ENCODE measurements around the gene SDHA.
"Not testable (repeated sequence)": the region's sequence is repeated elsewhere in the genome, so short reads cannot be mapped to it uniquely, and the experiment has no call there.

SDHA gene

DNA sequence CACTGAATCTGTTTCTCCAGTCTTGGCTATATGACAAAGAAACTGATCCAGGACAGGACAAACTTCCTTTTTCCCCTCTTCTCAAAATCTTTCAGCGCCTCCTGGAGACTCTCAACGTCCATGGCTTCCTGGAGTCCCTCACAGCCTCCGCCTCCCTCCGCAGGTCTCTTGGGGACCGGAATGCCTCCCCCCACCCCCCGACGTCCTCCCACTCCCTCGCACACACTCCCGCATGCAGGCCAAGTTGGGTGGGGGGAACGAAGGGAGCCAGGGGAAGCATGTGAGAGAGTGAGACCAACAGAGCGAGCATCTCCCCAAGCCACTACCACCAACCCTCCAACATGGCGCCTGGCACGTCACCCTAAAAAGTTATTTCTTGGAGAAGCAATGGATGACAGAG lies 72.1 kb downstream of the SDHA start:
- H3K9ac ChIP-seq (ENCODE audit: low read length); H3K9me3 ChIP-seq (ENCODE audit: control insufficient read depth, low read length); H3K4me1 ChIP-seq (ENCODE audit: control insufficient read depth, insufficient read depth, low read length); H3K36me3 ChIP-seq (ENCODE audit: control insufficient read depth, insufficient read depth, low read length); H3K4me3 ChIP-seq (ENCODE audit: low read length); H3K27me3 ChIP-seq (ENCODE audit: control insufficient read depth, insufficient read depth, low read length): not testable (repeated sequence)

DNA sequence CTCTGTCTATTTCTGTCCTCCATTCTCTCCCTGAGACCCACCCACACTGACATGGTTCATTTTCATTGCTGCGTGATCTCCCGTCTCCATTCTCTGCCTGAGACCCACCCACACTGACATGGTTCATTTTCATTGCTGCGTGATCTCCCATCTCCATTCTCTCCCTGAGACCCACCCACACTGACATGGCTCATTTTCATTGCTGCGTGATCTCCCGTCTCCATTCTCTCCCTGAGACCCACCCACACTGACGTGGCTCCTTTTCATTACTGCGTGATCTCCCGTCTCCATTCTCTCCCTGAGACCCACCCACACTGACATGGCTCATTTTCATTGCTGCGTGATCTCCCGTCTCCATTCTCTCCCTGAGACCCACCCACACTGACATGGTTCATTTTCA lies 73.2 kb downstream of the SDHA start:
- not testable (repeated sequence) for H3K9me3 ChIP-seq (ENCODE audit: control insufficient read depth, low read length); H3K4me3 ChIP-seq (ENCODE audit: low read length); H3K36me3 ChIP-seq (ENCODE audit: control insufficient read depth, insufficient read depth, low read length); H3K9ac ChIP-seq (ENCODE audit: low read length); H3K27me3 ChIP-seq (ENCODE audit: control insufficient read depth, insufficient read depth, low read length); H3K4me1 ChIP-seq (ENCODE audit: control insufficient read depth, insufficient read depth, low read length)

DNA sequence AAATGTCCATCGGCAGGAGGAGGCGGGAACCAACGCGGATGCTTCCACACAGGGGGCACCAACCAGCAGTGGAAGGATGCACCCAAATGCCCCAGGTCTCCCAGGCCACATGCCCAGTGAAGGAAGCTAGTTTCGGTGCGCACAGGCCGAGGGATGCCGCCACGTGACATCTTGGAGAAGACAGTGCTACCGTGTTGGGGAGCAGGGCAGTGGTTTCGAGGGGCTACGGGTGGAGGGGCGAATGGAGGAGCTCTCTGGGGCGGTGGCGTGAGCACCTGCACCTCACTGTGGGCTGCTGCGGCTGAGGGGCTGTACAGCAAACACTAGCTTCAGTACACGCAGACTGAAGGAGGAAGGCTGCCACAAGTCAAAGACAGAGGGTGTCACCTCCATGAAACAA lies 76.7 kb downstream of the SDHA start:
- not testable (repeated sequence) for H3K36me3 ChIP-seq (ENCODE audit: control insufficient read depth, insufficient read depth, low read length); H3K9ac ChIP-seq (ENCODE audit: low read length); H3K27me3 ChIP-seq (ENCODE audit: control insufficient read depth, insufficient read depth, low read length); H3K9me3 ChIP-seq (ENCODE audit: control insufficient read depth, low read length); H3K4me1 ChIP-seq (ENCODE audit: control insufficient read depth, insufficient read depth, low read length); H3K4me3 ChIP-seq (ENCODE audit: low read length)

DNA sequence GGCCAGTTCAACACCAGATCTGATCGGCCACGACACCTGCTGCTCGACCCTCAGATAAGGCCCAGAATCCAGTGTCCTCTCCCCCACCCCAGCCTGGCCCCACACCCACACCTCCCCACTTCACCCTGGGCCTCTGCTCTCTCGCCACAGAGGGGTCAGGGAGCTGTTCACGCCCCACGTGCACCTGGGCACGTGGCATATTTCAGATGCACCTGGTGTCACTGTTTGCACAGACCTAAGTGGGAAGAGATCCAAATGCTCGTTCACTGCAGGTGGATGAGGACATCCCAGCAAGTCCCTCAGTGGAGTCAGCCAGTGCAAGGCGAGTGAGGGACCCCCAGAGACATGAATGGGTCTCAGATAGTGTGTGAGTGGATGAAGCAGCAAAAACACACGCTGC lies 78.1 kb downstream of the SDHA start:
- H3K4me1 ChIP-seq (ENCODE audit: control insufficient read depth, insufficient read depth, low read length); H3K4me3 ChIP-seq (ENCODE audit: low read length); H3K9me3 ChIP-seq (ENCODE audit: control insufficient read depth, low read length); H3K36me3 ChIP-seq (ENCODE audit: control insufficient read depth, insufficient read depth, low read length); H3K9ac ChIP-seq (ENCODE audit: low read length); H3K27me3 ChIP-seq (ENCODE audit: control insufficient read depth, insufficient read depth, low read length): not testable (repeated sequence)

DNA sequence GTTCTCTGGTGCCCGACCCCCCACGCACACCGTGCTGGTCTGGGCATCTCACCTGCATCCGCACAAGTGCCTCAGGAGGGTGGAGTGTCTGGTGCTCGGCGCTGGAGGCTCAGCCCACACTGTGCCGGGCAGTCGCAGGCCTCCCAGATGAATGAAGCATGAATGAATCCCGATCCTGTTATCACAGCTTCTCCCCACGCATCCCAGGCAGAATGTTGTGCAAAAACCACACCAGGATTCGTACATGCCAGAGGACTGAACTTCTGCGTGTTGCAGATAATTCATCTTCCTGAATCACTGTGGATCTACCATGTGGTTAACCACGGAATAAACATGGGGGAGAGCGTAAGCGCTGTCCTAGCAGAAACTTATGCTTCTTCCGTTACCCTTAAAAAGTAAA lies 78.8 kb downstream of the SDHA start:
- not testable (repeated sequence) for H3K4me3 ChIP-seq (ENCODE audit: low read length); H3K36me3 ChIP-seq (ENCODE audit: control insufficient read depth, insufficient read depth, low read length); H3K4me1 ChIP-seq (ENCODE audit: control insufficient read depth, insufficient read depth, low read length); H3K27me3 ChIP-seq (ENCODE audit: control insufficient read depth, insufficient read depth, low read length); H3K9ac ChIP-seq (ENCODE audit: low read length); H3K9me3 ChIP-seq (ENCODE audit: control insufficient read depth, low read length)

DNA sequence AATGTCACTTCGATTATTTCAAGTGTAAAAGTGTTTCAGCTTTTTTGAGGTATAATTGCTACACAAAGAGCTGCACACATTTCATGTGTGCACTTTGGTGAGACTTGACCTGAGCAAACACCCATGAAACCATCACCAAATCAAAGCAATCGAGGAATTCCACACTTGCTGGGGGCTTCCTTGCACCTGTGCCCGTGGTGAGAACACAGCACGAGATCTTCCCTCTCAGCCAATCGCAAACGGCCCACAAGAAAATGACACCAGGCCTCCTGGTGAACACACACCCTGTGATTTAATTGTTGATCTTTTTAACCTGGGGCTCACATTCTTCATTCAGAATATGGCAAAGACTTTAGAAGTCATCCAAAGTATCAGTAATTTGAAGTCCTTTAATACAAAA lies 79.3 kb downstream of the SDHA start:
- not testable (repeated sequence) for H3K36me3 ChIP-seq (ENCODE audit: control insufficient read depth, insufficient read depth, low read length); H3K9ac ChIP-seq (ENCODE audit: low read length); H3K4me1 ChIP-seq (ENCODE audit: control insufficient read depth, insufficient read depth, low read length); H3K27me3 ChIP-seq (ENCODE audit: control insufficient read depth, insufficient read depth, low read length); H3K4me3 ChIP-seq (ENCODE audit: low read length); H3K9me3 ChIP-seq (ENCODE audit: control insufficient read depth, low read length)

DNA sequence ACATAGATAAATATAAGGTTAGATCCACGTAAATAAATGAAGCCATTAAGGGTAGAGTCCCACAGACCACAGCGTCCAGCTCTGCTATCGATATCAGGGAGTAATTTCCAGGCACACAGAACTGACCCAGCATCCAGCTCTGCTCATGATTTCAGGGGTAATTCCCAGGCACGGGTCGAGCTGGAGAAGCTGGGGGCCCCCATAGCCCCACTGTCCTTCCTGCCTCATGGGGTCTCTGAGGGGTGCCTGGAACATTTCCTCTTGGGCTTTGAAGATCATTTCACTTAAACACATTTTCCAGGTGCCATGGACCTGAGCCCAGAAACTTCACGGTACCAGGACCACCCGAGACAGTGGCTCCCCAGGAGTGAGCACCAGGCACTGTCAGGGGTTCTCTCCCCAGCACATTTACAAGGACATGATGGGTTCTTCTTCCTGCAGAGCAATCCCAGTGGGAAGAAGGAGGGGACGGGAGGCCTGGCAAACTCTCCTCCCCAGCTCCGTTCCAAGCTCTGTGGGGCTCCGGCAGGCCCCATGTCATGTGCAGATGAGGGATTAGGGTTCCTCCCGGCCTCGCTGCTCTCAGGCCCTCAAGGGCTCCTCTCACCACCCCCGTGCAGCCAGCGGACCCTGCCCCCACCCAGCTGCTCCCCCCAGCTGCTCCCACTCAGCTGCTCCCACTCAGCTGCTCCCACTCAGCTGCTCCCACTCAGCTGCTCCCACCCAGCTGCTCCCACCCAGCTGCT lies 80.0 kb downstream of the SDHA start:
- not testable (repeated sequence) for H3K27me3 ChIP-seq (ENCODE audit: control insufficient read depth, insufficient read depth, low read length); H3K4me3 ChIP-seq (ENCODE audit: low read length); H3K36me3 ChIP-seq (ENCODE audit: control insufficient read depth, insufficient read depth, low read length); H3K9me3 ChIP-seq (ENCODE audit: control insufficient read depth, low read length); H3K9ac ChIP-seq (ENCODE audit: low read length); H3K4me1 ChIP-seq (ENCODE audit: control insufficient read depth, insufficient read depth, low read length)

DNA sequence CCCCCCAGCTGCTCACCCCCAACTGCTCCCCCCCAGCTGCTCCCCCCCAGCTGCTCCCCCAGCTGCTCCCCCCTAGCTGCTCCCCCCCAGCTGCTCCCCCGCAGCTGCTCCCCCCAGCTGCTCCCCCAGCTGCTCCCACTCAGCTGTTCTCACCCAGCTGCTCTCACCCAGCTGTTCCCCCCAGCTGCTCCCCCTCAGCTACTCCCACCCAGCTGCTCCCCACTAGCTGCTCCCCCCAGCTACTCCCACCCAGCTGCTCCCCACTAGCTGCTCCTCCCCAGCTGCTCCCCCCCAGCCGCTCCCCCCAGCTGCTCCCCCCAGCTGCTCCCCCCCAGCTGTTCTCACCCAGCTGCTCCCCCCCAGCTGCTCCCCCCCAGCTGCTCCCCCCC lies 80.6 kb downstream of the SDHA start:
- Histone ChIP-seq H3K27me3 (ENCODE audit: control insufficient read depth, insufficient read depth, low read length) (no peaks in the 10 kb centered on the region), H3K9ac (ENCODE audit: low read length) (no peak overlapping the region), H3K4me3 (ENCODE audit: low read length) (no peak overlapping the region), H3K36me3 (ENCODE audit: control insufficient read depth, insufficient read depth, low read length) (no peaks in the 10 kb centered on the region), H3K9me3 (ENCODE audit: control insufficient read depth, low read length) (no peaks in the 10 kb centered on the region), H3K4me1 (ENCODE audit: control insufficient read depth, insufficient read depth, low read length) (peaks cover 6% of the 10 kb centered on the region)

DNA sequence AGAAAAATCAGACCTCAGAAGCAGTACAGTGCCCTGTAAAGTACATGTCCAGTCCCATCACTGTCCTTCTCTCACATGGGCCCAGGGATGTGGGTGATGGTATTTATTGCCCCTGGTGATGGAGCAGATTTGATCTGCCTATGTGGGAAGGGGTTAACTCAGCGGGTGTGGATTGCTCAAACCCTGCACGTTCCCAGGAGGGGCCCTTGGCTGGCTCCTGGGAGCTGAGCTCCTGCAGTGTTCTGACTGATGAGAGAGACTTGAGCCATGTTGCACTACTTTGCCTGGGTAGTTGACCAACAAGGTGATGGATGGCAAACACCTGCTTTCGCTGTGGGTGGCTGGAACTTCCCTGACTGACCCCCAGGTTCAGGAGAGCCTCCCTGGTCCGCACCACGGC lies 81.8 kb downstream of the SDHA start:
- not testable (repeated sequence) for H3K9me3 ChIP-seq (ENCODE audit: control insufficient read depth, low read length); H3K4me1 ChIP-seq (ENCODE audit: control insufficient read depth, insufficient read depth, low read length); H3K9ac ChIP-seq (ENCODE audit: low read length); H3K36me3 ChIP-seq (ENCODE audit: control insufficient read depth, insufficient read depth, low read length); H3K27me3 ChIP-seq (ENCODE audit: control insufficient read depth, insufficient read depth, low read length); H3K4me3 ChIP-seq (ENCODE audit: low read length)

DNA sequence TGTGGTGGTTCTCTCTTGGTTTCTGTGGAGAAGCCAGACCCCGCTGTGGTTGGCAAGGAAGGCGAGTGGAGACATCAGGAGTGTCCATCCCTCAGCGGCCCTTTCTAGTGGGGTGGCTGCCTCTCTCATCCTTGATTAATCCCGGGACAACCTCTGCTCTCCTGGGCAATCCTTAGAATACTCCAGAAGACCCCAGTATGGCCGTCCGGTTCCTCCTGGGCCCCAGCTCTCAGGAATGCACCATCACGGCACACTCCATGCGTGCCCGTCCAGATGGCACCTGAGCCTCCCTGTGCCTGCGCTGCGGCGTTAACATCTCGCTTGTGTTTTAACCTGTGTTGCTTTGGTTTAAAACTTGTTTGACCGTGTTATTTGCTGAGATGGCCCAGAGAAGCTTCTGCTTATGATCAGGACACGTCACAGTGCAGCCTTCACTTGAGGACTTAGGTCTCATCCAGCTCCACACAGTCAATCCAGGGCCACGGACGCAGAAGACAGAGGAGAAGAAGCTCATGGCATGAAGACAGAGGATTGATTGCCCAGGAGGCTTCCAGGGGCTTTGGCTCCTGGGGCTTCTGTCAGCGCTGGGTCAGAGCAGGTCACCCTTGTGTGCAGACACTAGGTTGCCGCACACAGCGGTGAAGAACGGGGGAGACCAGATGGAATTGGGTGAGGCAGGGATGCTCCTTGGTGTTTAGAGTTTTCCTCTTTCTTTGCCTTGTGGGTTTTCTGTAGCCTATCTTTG lies 82.7 kb downstream of the SDHA start:
- H3K9me3 ChIP-seq (ENCODE audit: control insufficient read depth, low read length); H3K27me3 ChIP-seq (ENCODE audit: control insufficient read depth, insufficient read depth, low read length); H3K9ac ChIP-seq (ENCODE audit: low read length); H3K4me1 ChIP-seq (ENCODE audit: control insufficient read depth, insufficient read depth, low read length); H3K36me3 ChIP-seq (ENCODE audit: control insufficient read depth, insufficient read depth, low read length); H3K4me3 ChIP-seq (ENCODE audit: low read length): not testable (repeated sequence)

DNA sequence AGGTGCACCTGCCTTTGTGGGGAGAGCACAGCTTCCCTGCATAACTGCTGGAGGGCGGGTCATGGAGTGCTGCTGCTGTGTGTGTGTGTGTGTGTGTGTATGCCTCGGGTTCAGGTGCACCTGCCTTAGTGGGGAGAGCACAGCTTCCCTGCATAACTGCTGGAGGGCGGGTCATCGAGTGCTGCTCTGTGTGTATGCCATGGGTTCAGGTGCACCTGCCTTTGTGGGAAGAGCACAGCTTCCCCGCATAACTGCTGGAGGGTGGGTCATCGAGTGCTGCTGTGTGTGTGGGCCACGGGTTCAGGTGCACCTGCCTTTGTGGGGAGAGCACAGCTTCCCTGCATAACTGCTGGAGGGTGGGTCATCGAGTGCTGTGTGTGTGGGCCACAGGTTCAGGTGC lies 84.3 kb downstream of the SDHA start:
- H3K27me3 ChIP-seq (ENCODE audit: control insufficient read depth, insufficient read depth, low read length); H3K4me1 ChIP-seq (ENCODE audit: control insufficient read depth, insufficient read depth, low read length); H3K9ac ChIP-seq (ENCODE audit: low read length); H3K9me3 ChIP-seq (ENCODE audit: control insufficient read depth, low read length); H3K36me3 ChIP-seq (ENCODE audit: control insufficient read depth, insufficient read depth, low read length); H3K4me3 ChIP-seq (ENCODE audit: low read length): not testable (repeated sequence)

DNA sequence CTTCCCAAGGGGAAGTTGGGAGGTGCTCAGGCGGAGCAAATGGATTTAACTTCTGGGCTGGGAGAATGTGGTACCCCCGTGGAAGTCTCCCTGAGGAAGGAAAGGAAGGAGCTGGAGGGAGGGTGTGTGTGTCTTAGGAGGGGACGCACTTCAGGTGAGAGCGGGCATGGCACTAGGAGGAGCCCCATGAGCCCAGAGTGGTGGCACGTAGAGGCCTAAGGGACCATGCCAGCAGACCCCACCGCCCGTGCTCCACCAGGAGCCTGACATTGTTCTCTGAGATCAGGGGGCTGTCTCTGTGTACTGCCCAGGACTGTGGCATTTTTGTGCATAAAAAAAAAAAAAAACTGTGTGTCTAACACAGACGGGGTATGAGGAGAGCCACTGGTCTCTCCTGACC lies 84.8 kb downstream of the SDHA start:
- no peak overlapping the region for H3K9ac ChIP-seq (ENCODE audit: low read length)
- peaks cover 6% of the 10 kb centered on the region for H3K4me1 ChIP-seq (ENCODE audit: control insufficient read depth, insufficient read depth, low read length)
- H3K4me3 ChIP-seq (ENCODE audit: low read length), result no peak overlapping the region
- no peaks in the 10 kb centered on the region for H3K9me3 ChIP-seq (ENCODE audit: control insufficient read depth, low read length)
- no peaks in the 10 kb centered on the region for H3K27me3 ChIP-seq (ENCODE audit: control insufficient read depth, insufficient read depth, low read length)
- H3K36me3 ChIP-seq (ENCODE audit: control insufficient read depth, insufficient read depth, low read length), result no peaks in the 10 kb centered on the region

DNA sequence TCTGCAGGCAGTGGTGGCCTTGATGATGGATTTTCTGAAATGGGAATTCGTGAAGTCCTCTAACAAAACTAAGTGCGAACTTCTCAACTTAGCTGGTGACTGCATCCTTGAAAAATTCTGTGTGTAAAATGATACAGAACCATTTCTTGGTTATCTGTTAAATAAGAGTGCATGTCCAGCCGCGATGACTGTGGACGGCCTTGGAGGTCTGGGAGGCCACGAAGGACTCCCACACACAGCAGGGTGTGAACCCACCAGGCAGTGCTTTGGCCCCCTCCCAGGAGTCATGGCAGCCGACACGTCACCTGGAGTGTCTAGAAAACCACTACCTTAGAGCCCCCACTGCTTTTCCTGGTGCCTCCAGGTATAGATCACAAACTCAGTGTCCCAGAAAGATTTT lies 85.6 kb downstream of the SDHA start:
- H3K9ac ChIP-seq (ENCODE audit: low read length); H3K36me3 ChIP-seq (ENCODE audit: control insufficient read depth, insufficient read depth, low read length); H3K9me3 ChIP-seq (ENCODE audit: control insufficient read depth, low read length); H3K4me3 ChIP-seq (ENCODE audit: low read length); H3K27me3 ChIP-seq (ENCODE audit: control insufficient read depth, insufficient read depth, low read length); H3K4me1 ChIP-seq (ENCODE audit: control insufficient read depth, insufficient read depth, low read length): not testable (repeated sequence)

All from mucosa of stomach (tissue), 1 donor.